BLaER1 (cell line): ENCODE results near the gene KRTAP27-1.

Experiments used
- H3K27ac ChIP-seq: shearing (Covaris generic); formaldehyde crosslinking; 2 replicates; pipeline ENCODE4 v1.8.1; 2022
- H3K27me3 ChIP-seq: shearing (Covaris generic); formaldehyde crosslinking; 2 replicates; pipeline ENCODE4 v1.8.1; 2022
- H3K36me3 ChIP-seq: shearing (Covaris generic); formaldehyde crosslinking; 2 replicates; pipeline ENCODE4 v1.8.1; 2022
- H3K4me1 ChIP-seq: shearing (Covaris generic); formaldehyde crosslinking; 2 replicates; pipeline ENCODE4 v1.8.1; 2022
- H3K4me2 ChIP-seq: shearing (Covaris generic); formaldehyde crosslinking; 2 replicates; pipeline ENCODE4 v1.8.1; 2022
- H3K4me3 ChIP-seq: shearing (Covaris generic); formaldehyde crosslinking; 2 replicates; pipeline ENCODE4 v1.8.1; 2022
- H3K9ac ChIP-seq: shearing (Covaris generic); formaldehyde crosslinking; 2 replicates; pipeline ENCODE4 v1.8.1; 2022
- H3K9me3 ChIP-seq: shearing (Covaris generic); formaldehyde crosslinking; 2 replicates; pipeline ENCODE4 v1.8.1; 2022
- H4K20me1 ChIP-seq: shearing (Covaris generic); formaldehyde crosslinking; 2 replicates; pipeline ENCODE4 v1.8.1; 2022
- Cebpa-rat ChIP-seq: shearing (Covaris generic); IDR thresholded peaks from 2 replicates; pipeline ENCODE4 v1.8.1; 2022

KRTAP27-1 gene

GRCh38 chr21:30306884-30307283, 30.6 kb downstream of the KRTAP27-1 start:
- Histone ChIP-seq H3K4me3 (no peak overlapping the region), H3K9ac (no peak overlapping the region), H3K9me3 (no peaks in the 10 kb centered on the region), H3K4me1 (no peaks in the 10 kb centered on the region), H4K20me1 (no peaks in the 10 kb centered on the region), H3K36me3 (no peaks in the 10 kb centered on the region), H3K4me2 (no peak overlapping the region), H3K27me3 (no peaks in the 10 kb centered on the region), H3K27ac (no peak overlapping the region)
- no peak for TF ChIP-seq Cebpa-rat

DNA sequence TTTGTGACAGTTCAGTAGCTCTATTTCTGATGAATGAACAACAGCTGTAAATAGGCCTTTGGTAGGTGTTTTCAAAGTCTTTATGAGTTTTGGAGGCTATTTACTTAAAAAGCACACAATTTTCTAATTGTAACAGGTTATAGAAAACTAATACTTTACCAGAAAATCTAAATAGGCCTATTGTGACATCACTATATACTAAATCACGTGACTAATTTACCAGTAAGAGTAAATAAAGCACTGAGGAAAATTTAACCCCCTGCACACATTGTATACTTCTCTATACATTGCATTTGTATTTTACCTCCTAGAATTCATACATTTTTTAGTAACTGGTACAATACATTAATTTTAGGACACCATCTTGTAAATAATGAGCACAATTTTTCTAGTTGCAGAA, 32.4 kb downstream of the KRTAP27-1 start:
- Histone ChIP-seq H3K27me3 (no peaks in the 10 kb centered on the region), H3K9ac (no peak overlapping the region), H3K36me3 (no peaks in the 10 kb centered on the region), H3K4me1 (no peaks in the 10 kb centered on the region), H4K20me1 (no peaks in the 10 kb centered on the region), H3K27ac (no peak overlapping the region), H3K4me2 (no peak overlapping the region), H3K4me3 (no peak overlapping the region), H3K9me3 (no peaks in the 10 kb centered on the region)
- no peak for TF ChIP-seq Cebpa-rat

DNA sequence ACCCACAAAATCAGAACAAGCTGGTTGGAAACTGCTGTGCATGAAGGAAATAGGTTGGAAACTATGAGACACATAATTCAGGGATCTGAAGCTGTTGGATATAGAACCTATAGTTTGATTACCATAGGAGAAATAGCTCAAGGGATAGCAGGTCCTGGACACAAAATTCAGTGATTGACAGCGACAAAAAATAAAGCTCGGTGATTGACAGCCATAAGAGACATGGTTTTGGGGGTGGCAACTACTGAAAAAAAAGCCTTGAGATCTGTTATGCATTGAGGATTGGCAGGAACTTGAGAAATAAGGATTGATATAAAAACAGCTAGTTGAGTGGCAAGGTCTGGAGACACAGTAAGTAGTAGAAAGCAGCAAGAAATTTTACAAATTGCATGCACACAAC, 48.3 kb downstream of the KRTAP27-1 start, which contains the start of gene KRTAP25-1:
Gene KRTAP25-1, minus strand, starts transcription at position 300 of the 400 bp plus-strand sequence. Its CDS starts 24 bp downstream, at position 276.
- no peaks in the 10 kb centered on the region for H3K36me3 ChIP-seq
- H3K9ac ChIP-seq, result no peak within 1 kb of the TSS
- H3K4me2 ChIP-seq, result no peak within 1 kb of the TSS
- H3K9me3 ChIP-seq, result no peaks in the 10 kb centered on the region
- no peak for TF ChIP-seq Cebpa-rat
- H3K27me3 ChIP-seq, result no peaks in the 10 kb centered on the region
- peaks cover 7% of the 10 kb centered on the region; the same call in 1 of the 2 replicates for H3K4me1 ChIP-seq
- no peaks in the 10 kb centered on the region for H4K20me1 ChIP-seq
- no peak within 1 kb of the TSS for H3K4me3 ChIP-seq
- no peak within 1 kb of the TSS for H3K27ac ChIP-seq
